Measurements from ENCODE around the gene TUFT1.

TUFT1 gene

DNA sequence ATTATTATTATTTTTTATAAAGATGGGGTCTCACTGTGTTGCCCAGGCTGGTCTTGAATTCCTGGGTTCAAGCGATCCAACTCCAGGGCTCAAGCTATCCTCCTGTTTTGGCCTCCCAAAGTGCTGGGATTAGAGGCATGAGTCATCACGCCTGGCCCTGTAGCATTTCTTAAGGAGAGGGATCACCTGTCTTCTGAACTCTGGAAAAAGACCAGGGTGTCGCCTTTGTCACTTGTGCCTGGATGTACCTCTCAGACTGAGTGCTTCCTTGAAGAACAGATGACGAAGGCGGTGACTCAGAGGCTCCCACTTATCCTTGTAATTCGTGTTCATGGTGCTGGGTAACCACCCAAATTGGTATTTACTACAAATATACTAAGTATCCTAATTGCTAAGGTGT lies 31.3 kb upstream of the TUFT1 start:
- no peak for DNase-seq (ENCODE audit: low read depth in 1 of 2, low spot score in 1 of 2)
- Histone ChIP-seq H3K4me3 (replicated peaks; ENCODE audit: insufficient read depth, low read length) (no peak overlapping the region), H3K27me3 (ENCODE audit: insufficient read depth, poor library complexity, severe bottlenecking) (peaks cover 4% of the 10 kb centered on the region), H3K27ac (replicated peaks) (no peak overlapping the region)
- TF ChIP-seq POLR2AphosphoS5 (IDR thresholded peaks at IDR 0.05; ENCODE audit: low read depth): no peak
- TF ChIP-seq, protein P1, sequence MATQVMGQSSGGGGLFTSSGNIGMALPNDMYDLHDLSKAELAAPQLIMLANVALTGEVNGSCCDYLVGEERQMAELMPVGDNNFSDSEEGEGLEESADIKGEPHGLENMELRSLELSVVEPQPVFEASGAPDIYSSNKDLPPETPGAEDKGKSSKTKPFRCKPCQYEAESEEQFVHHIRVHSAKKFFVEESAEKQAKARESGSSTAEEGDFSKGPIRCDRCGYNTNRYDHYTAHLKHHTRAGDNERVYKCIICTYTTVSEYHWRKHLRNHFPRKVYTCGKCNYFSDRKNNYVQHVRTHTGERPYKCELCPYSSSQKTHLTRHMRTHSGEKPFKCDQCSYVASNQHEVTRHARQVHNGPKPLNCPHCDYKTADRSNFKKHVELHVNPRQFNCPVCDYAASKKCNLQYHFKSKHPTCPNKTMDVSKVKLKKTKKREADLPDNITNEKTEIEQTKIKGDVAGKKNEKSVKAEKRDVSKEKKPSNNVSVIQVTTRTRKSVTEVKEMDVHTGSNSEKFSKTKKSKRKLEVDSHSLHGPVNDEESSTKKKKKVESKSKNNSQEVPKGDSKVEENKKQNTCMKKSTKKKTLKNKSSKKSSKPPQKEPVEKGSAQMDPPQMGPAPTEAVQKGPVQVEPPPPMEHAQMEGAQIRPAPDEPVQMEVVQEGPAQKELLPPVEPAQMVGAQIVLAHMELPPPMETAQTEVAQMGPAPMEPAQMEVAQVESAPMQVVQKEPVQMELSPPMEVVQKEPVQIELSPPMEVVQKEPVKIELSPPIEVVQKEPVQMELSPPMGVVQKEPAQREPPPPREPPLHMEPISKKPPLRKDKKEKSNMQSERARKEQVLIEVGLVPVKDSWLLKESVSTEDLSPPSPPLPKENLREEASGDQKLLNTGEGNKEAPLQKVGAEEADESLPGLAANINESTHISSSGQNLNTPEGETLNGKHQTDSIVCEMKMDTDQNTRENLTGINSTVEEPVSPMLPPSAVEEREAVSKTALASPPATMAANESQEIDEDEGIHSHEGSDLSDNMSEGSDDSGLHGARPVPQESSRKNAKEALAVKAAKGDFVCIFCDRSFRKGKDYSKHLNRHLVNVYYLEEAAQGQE (IDR thresholded peaks at IDR 0.05; ENCODE audit: insufficient replicate concordance, low read depth): no peak
- TF ChIP-seq, protein P2, sequence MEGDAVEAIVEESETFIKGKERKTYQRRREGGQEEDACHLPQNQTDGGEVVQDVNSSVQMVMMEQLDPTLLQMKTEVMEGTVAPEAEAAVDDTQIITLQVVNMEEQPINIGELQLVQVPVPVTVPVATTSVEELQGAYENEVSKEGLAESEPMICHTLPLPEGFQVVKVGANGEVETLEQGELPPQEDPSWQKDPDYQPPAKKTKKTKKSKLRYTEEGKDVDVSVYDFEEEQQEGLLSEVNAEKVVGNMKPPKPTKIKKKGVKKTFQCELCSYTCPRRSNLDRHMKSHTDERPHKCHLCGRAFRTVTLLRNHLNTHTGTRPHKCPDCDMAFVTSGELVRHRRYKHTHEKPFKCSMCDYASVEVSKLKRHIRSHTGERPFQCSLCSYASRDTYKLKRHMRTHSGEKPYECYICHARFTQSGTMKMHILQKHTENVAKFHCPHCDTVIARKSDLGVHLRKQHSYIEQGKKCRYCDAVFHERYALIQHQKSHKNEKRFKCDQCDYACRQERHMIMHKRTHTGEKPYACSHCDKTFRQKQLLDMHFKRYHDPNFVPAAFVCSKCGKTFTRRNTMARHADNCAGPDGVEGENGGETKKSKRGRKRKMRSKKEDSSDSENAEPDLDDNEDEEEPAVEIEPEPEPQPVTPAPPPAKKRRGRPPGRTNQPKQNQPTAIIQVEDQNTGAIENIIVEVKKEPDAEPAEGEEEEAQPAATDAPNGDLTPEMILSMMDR (IDR thresholded peaks at IDR 0.05; ENCODE audit: insufficient read depth, low read length): no peak
- no peak for TF ChIP-seq SPI1 (IDR thresholded peaks at IDR 0.05; ENCODE audit: borderline replicate concordance, low read depth)
- no peak for TF ChIP-seq GABPA (IDR thresholded peaks at IDR 0.05; ENCODE audit: low read depth)

DNA sequence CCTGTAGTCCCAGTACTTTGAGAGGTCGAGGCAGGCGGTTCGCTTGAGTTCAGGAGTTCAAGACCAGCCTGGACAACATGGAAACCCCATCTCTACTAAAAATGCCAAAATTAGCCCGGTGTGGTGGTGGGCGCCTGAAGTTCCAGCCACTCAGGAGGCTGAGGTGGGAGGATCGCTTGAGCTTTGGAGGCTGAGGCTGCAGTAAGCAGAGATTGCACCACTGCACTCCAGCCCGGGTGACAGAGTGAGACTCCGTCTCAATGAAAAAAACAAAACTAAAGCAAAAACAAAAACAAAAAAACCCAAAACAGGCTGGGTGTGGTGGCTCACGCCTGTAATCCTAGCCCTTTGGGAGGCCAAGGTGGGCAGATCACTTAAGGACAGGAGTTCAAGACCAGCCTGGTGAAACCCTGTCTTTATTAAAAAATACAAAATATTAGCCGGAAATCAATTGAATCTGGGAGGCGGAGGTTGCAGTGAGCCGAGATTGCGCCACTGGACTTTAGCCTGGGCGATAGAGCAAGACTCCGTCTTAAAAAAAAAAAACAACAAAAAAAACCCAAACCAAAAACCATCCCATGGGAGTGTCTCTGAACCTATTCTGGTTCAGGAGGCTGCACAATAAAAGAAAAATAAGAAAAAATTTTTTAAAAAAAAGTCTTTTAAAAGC lies 30.6 kb upstream of the TUFT1 start:
- H3K27ac ChIP-seq (replicated peaks): no peak overlapping the region
- DNase-seq (ENCODE audit: low read depth in 1 of 2, low spot score in 1 of 2): no peak
- TF ChIP-seq GABPA (IDR thresholded peaks at IDR 0.05; ENCODE audit: low read depth): no peak
- TF ChIP-seq POLR2AphosphoS5 (IDR thresholded peaks at IDR 0.05; ENCODE audit: low read depth): no peak
- peaks cover 4% of the 10 kb centered on the region for H3K27me3 ChIP-seq (ENCODE audit: insufficient read depth, poor library complexity, severe bottlenecking)
- no peak overlapping the region for H3K4me3 ChIP-seq (replicated peaks; ENCODE audit: insufficient read depth, low read length)

GRCh38 chr1:151510020-151510405 lies 30.1 kb upstream of the TUFT1 start:
- no peak overlapping the region for H3K4me3 ChIP-seq (replicated peaks; ENCODE audit: insufficient read depth, low read length)
- TF ChIP-seq POLR2AphosphoS5 (IDR thresholded peaks at IDR 0.05; ENCODE audit: low read depth) (no peak), GABPA (IDR thresholded peaks at IDR 0.05; ENCODE audit: low read depth) (no peak), SPI1 (IDR thresholded peaks at IDR 0.05; ENCODE audit: borderline replicate concordance, low read depth) (no peak)
- TF ChIP-seq, protein P1 (IDR thresholded peaks at IDR 0.05; ENCODE audit: insufficient replicate concordance, low read depth): no peak
- TF ChIP-seq, protein P2 (IDR thresholded peaks at IDR 0.05; ENCODE audit: insufficient read depth, low read length): no peak
- peaks cover 4% of the 10 kb centered on the region for H3K27me3 ChIP-seq (ENCODE audit: insufficient read depth, poor library complexity, severe bottlenecking)
- no peak overlapping the region for H3K27ac ChIP-seq (replicated peaks)
- DNase-seq (ENCODE audit: low read depth in 1 of 2, low spot score in 1 of 2): no peak

DNA sequence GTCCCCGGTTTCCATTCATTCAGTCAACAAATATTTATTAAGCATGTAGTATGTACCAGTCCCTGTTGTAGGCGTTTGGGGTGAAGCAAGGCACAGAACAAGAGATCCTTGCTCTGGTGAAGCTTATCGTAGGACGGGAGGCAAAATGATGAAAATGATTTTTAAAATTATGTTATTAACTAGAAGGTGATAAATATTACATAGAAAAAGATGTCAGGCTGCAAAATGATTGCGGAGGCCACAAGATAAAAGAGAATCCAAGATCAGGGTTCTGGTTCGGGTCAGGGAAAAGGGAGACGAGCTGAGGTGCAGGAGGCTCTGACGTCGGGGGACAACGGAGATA lies 29.5 kb upstream of the TUFT1 start:
- peak overlapping the region; percentile 58 for H3K4me3 ChIP-seq (replicated peaks; ENCODE audit: insufficient read depth, low read length)
- no peak for DNase-seq (ENCODE audit: low read depth in 1 of 2, low spot score in 1 of 2)
- TF ChIP-seq GABPA (IDR thresholded peaks at IDR 0.05; ENCODE audit: low read depth) (no peak), SPI1 (IDR thresholded peaks at IDR 0.05; ENCODE audit: borderline replicate concordance, low read depth) (no peak), POLR2AphosphoS5 (IDR thresholded peaks at IDR 0.05; ENCODE audit: low read depth) (no peak)
- TF ChIP-seq, protein P1 (IDR thresholded peaks at IDR 0.05; ENCODE audit: insufficient replicate concordance, low read depth): no peak
- TF ChIP-seq, protein P2 (IDR thresholded peaks at IDR 0.05; ENCODE audit: insufficient read depth, low read length): no peak
- H3K27me3 ChIP-seq (ENCODE audit: insufficient read depth, poor library complexity, severe bottlenecking): peaks cover 4% of the 10 kb centered on the region
- no peak overlapping the region for H3K27ac ChIP-seq (replicated peaks)

Data from HL-60 (cell line).